Left ventricle myocardium inferior (tissue), 1 donor: ENCODE data around the gene SELP. TPM values are rescaled to one million over a fixed set of nuclear protein-coding genes. Genes with fewer than 3 reads are reported as not detected.

Experiments
- DNase-seq: peaks from one replicate; pipeline ENCODE4 v3.0.0-alpha.2; 2020
- H3K27ac ChIP-seq: fragments of 200-600 bp; replicated peaks from 2 replicates; pipeline ENCODE4 v1.8.0; 2021
- H3K27me3 ChIP-seq: fragments of 200-600 bp; 2 replicates; pipeline ENCODE4 v1.8.0; 2021; ENCODE audit warnings: low read depth
- H3K36me3 ChIP-seq: fragments of 200-600 bp; 2 replicates; pipeline ENCODE4 v1.8.0; 2021
- H3K4me1 ChIP-seq: fragments of 200-600 bp; 2 replicates; pipeline ENCODE4 v1.8.0; 2021
- H3K4me3 ChIP-seq: fragments of 200-600 bp; 2 replicates; pipeline ENCODE4 v1.8.0; 2021; ENCODE audit warnings: mild to moderate bottlenecking, moderate library complexity
- H3K9me3 ChIP-seq: fragments of 200-600 bp; replicated peaks from 2 replicates; pipeline ENCODE4 v1.8.0; 2021
- intact Hi-C: fragments of 100-400 bp; cut with micrococcal nuclease; formaldehyde crosslinking; loops from one replicate; pipeline ENCODE4 v1.11.0; 2022
- total RNA-seq: library from RNA; stranded (reverse); fragmentation: NEBNext Ultra II Directional; extraction: Animal tissue kit (Norgen Biotek cat#: 25700); gene quantifications from one replicate; pipeline ENCODE4 v1.2.1, GENCODE V29; 2021
- TF ChIP-seq, protein P1 (sequence below): fragments of 200-600 bp; IDR thresholded peaks from 2 replicates; pipeline ENCODE4 v1.8.0; 2021; ENCODE audit warnings: antibody characterized with exemption, mild to moderate bottlenecking, borderline replicate concordance
- donor health status: DM: no; HTN: yes; CAD: no; lungs with severe emphysema.

SELP gene
- total RNA-seq, 1 donor from 2014 or later: 10.9 TPM

DNA sequence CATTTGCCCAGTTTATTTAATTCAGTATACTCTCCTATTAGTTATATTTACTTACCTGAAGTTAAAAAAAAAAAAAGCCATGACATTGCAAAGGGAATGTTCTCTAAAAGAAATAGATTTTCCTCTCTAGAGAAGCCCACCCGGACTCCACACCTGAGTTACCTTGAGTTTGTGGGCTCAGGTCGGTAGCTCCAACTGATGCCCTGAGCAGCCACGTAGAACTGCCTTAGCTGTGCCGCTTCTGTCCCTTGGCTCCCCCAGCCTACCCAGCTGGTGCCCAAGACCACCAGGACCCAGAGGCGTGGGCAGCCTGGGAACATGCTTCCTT, 43.9 kb downstream of the SELP start:
- intact Hi-C loops: no loop called here
- TF ChIP-seq, protein P1, sequence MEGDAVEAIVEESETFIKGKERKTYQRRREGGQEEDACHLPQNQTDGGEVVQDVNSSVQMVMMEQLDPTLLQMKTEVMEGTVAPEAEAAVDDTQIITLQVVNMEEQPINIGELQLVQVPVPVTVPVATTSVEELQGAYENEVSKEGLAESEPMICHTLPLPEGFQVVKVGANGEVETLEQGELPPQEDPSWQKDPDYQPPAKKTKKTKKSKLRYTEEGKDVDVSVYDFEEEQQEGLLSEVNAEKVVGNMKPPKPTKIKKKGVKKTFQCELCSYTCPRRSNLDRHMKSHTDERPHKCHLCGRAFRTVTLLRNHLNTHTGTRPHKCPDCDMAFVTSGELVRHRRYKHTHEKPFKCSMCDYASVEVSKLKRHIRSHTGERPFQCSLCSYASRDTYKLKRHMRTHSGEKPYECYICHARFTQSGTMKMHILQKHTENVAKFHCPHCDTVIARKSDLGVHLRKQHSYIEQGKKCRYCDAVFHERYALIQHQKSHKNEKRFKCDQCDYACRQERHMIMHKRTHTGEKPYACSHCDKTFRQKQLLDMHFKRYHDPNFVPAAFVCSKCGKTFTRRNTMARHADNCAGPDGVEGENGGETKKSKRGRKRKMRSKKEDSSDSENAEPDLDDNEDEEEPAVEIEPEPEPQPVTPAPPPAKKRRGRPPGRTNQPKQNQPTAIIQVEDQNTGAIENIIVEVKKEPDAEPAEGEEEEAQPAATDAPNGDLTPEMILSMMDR: no peak
- Histone ChIP-seq H3K27me3 (peaks cover 23% of the 10 kb centered on the region), H3K4me1 (peaks cover 16% of the 10 kb centered on the region), H3K36me3 (no peaks in the 10 kb centered on the region), H3K9me3 (no peaks in the 10 kb centered on the region), H3K27ac (peak overlapping the region; percentile 87), H3K4me3 (peak overlapping the region; percentile 66)
- DNase-seq: no peak

DNA sequence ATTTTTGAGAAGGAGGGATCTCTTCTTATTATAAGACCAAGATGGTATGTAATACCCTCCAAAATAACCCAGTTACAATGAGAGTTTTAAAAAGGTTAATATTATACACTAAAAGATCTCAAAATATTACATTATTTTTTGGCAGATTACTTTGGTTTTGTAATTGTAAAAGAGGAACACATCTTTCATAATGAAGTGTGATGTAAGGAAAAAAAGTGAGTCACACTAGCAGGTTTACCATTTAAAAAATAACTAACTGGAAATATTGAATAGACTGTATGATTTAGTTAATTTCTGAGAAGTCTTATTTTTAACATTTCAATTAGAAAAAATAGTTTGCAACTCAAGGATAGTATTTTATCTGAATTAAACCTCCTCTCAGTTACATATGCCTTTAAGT, 44.7 kb downstream of the SELP start:
- Histone ChIP-seq H3K4me1 (peaks cover 18% of the 10 kb centered on the region), H3K27me3 (peaks cover 26% of the 10 kb centered on the region), H3K9me3 (no peaks in the 10 kb centered on the region), H3K27ac (peak overlapping the region; percentile 87), H3K4me3 (peak overlapping the region; percentile 66), H3K36me3 (no peaks in the 10 kb centered on the region)
- TF ChIP-seq, protein P1: no peak
- no peak for DNase-seq
- intact Hi-C loops: no loop called here

DNA sequence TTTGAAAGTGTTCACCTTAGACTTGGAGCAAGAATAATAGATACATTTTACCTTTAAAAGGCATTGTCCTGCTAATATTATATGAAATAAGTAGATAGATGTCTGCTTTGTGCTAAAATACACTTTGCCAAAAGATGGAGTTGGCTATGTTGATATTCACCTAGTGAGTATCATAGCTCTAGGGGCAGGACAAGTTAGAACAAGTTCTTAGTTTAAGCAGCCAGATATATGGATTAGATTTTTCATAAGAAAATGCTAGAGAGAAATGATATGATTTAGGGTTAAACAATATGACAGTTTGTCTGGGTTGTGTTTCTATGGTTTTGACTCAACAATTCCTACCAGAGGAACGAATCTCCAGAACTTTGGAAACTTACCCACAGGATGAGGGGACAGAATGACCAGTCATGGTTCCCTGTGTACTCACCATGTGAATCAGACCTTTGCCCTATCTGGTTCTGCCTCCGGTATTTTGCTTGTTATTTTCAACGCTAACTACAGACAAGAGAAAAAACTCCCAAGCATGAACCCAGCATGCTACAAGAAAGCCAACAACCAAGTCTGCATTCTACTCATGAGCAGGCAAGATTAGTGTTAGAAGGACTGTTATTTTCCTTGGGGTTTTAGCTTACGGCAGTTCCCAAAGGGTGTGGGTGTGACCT, 45.3 kb downstream of the SELP start:
- TF ChIP-seq, protein P1: no peak
- no peaks in the 10 kb centered on the region for H3K36me3 ChIP-seq
- H3K9me3 ChIP-seq: no peaks in the 10 kb centered on the region
- intact Hi-C loops: no loop called here
- no peak for DNase-seq
- peak overlapping the region; percentile 87 for H3K27ac ChIP-seq
- H3K27me3 ChIP-seq: peaks cover 26% of the 10 kb centered on the region
- peak overlapping the region; percentile 66 for H3K4me3 ChIP-seq
- H3K4me1 ChIP-seq: peaks cover 18% of the 10 kb centered on the region

DNA sequence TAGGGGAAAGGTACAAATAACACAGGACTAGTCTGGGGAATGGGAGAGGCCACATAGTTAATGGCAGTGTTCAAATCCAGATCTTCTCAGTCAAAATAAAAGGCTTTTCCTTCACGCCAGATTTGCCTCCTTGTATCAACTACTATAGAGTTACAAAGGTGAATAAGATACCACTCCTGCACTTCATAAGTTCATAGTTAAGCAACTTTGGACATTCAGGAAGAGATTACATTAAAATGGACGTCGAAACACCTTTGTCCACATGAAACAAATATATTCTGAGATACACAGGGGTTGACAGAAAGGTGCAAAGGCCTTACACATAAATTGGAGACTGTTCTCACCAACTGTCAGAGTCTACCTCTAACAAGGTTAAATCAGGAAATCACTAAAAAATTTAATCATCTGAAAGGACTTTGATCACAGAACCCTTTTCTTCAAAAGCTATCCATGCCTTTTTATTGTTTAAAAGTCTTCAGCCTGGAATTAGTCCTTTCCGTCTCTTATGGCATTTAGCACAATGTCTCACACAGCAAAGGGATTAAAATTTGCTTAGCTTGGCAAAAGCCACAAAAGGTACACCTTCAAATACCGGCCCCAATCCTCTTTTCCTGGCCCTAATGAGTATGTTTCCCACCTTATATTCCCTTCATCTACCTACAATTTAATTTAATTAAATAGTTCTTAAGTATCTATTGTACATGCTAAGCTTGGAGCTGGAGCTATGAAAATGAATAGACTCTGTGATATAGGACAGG, 51.8 kb downstream of the SELP start:
- no peak for DNase-seq
- H3K27me3 ChIP-seq: peaks cover 11% of the 10 kb centered on the region
- peaks cover 30% of the 10 kb centered on the region for H3K4me1 ChIP-seq
- no peaks in the 10 kb centered on the region for H3K9me3 ChIP-seq
- TF ChIP-seq, protein P1: no peak
- H3K27ac ChIP-seq: peak overlapping the region; percentile 82
- H3K36me3 ChIP-seq: no peaks in the 10 kb centered on the region
- H3K4me3 ChIP-seq: no peak overlapping the region
- intact Hi-C loops: no loop called here

DNA sequence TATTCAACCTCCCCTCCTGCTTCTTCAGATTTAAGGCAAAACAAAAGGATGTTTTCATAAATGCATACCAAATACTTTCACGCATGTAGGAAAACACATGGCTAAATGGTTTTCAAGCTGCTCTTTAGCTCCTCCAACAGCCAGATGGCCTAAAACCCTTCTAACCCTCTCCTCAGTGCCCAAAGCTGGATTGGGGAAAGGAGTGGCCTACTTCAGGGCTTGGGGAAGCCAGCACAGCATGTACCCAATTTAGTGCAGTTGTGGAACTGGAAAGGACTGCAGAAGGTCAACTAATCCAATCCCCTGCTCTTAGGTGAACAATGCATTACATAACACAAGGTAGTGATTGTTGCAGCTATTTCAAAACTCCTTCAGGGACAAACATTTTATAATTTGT, 53.0 kb downstream of the SELP start:
- Histone ChIP-seq H3K9me3 (no peaks in the 10 kb centered on the region), H3K27me3 (peaks cover 11% of the 10 kb centered on the region), H3K36me3 (no peaks in the 10 kb centered on the region), H3K4me1 (peaks cover 40% of the 10 kb centered on the region), H3K27ac (peak overlapping the region; percentile 82), H3K4me3 (no peak overlapping the region)
- TF ChIP-seq, protein P1: no peak
- intact Hi-C loops: no loop called here
- no peak for DNase-seq
